Neural cell (in vitro differentiated cells): Measurements from ENCODE around the gene GTPBP1. TPM values are rescaled to one million over a fixed set of nuclear protein-coding genes. Genes with fewer than 3 reads are reported as not detected.

Experiments used
- H2AFZ ChIP-seq: fragments of 200-600, 300-800 bp; sonication (generic), shearing (Covaris generic); 2 replicates; pipeline ENCODE4 v1.6.0; 2014; ENCODE audit warnings: low read depth, mild to moderate bottlenecking, antibody characterized with exemption, low read length, moderate library complexity
- H3F3A ChIP-seq: fragments of 200-600 bp; shearing (Covaris generic); 2 replicates; pipeline ENCODE4 v1.6.1; 2016; ENCODE audit warnings: mild to moderate bottlenecking, moderate library complexity, mixed read lengths, antibody characterized with exemption, low read length; ENCODE audit not compliant: insufficient read depth, poor library complexity, severe bottlenecking
- H3K27ac ChIP-seq: fragments of 200-600, 300-800 bp; sonication (generic), shearing (Covaris generic); 2 replicates; pipeline ENCODE4 v1.5.1; 2014; ENCODE audit warnings: mild to moderate bottlenecking, low read length, moderate library complexity
- H3K27me3 ChIP-seq: fragments of 300-800, 200-600 bp; sonication (generic), shearing (Covaris generic); 2 replicates; pipeline ENCODE4 v1.6.0; 2014; ENCODE audit warnings: mild to moderate bottlenecking, low read depth, low read length, moderate library complexity; ENCODE audit not compliant: insufficient read depth
- H3K36me3 ChIP-seq: fragments of 300-800, 200-600 bp; sonication (generic), shearing (Covaris generic); 2 replicates; pipeline ENCODE4 v1.5.1; 2014; ENCODE audit warnings: mild to moderate bottlenecking, antibody characterized with exemption, low read length, moderate library complexity; ENCODE audit not compliant: insufficient read depth
- H3K4me2 ChIP-seq: fragments of 300-800, 200-600 bp; sonication (generic), shearing (Covaris generic); 2 replicates; pipeline ENCODE4 v1.6.0; 2014; ENCODE audit warnings: mild to moderate bottlenecking, low read length
- H3K4me3 ChIP-seq: fragments of 300-800, 200-600 bp; sonication (generic), shearing (Covaris generic); 2 replicates; pipeline ENCODE4 v1.5.1; 2014; ENCODE audit warnings: mild to moderate bottlenecking, low read length, moderate library complexity
- H3K79me2 ChIP-seq: fragments of 200-600 bp; shearing (Covaris generic); replicated peaks from 2 replicates; pipeline ENCODE4 v1.6.0; 2014; ENCODE audit warnings: mild to moderate bottlenecking, low read length, moderate library complexity; ENCODE audit not compliant: insufficient read depth
- H3K9ac ChIP-seq: fragments of 300-800, 200-600 bp; sonication (generic), shearing (Covaris generic); 2 replicates; pipeline ENCODE4 v1.6.1; 2016; ENCODE audit warnings: mild to moderate bottlenecking, low read length, mixed read lengths
- H3K9me2 ChIP-seq: fragments of 200-600 bp; shearing (Covaris generic); 2 replicates; pipeline ENCODE4 v1.6.1; 2016; ENCODE audit warnings: mild to moderate bottlenecking, low read length, mixed read lengths; ENCODE audit not compliant: insufficient read depth
- H3K9me3 ChIP-seq: fragments of 200-600, 300-800 bp; sonication (generic), shearing (Covaris generic); 2 replicates; pipeline ENCODE4 v1.6.1; 2016; ENCODE audit warnings: mild to moderate bottlenecking, mixed run types, low read length, moderate library complexity, mixed read lengths
- H4K20me1 ChIP-seq: fragments of 200-600 bp; shearing (Covaris generic); 2 replicates; pipeline ENCODE4 v1.6.1; 2016; ENCODE audit warnings: mild to moderate bottlenecking, mixed run types; ENCODE audit not compliant: insufficient read depth
- CTCF ChIP-seq: fragments of 450-650 bp; IDR thresholded peaks from 2 replicates; pipeline ENCODE4 v1.5.1; 2014; ENCODE audit warnings: antibody characterized with exemption, mild to moderate bottlenecking, moderate library complexity; ENCODE audit not compliant: poor library complexity, severe bottlenecking
- EP300 ChIP-seq: fragments of 450-650 bp; conservative IDR thresholded peaks from 2 replicates; pipeline ENCODE4 v1.6.1; 2014; ENCODE audit warnings: antibody characterized with exemption, mild to moderate bottlenecking, moderate library complexity; ENCODE audit not compliant: poor library complexity, severe bottlenecking
- EZH2 ChIP-seq: fragments of 200-600, 300-800 bp; shearing (Covaris generic), sonication (generic); IDR thresholded peaks from 2 replicates; pipeline ENCODE4 v1.6.1; 2014; ENCODE audit warnings: antibody characterized with exemption, low read length, borderline replicate concordance, mild to moderate bottlenecking; ENCODE audit not compliant: insufficient read depth, poor library complexity, severe bottlenecking
- MXI1 ChIP-seq: fragments of 450-650 bp; conservative IDR thresholded peaks from 2 replicates; pipeline ENCODE4 v1.6.1; 2014; ENCODE audit warnings: antibody characterized with exemption, mild to moderate bottlenecking; ENCODE audit not compliant: poor library complexity, severe bottlenecking
- POLR2AphosphoS5 ChIP-seq: IDR thresholded peaks from 2 replicates; pipeline ENCODE4 v1.6.1; 2012
- RAD21 ChIP-seq: fragments of 450-650 bp; conservative IDR thresholded peaks from 2 replicates; pipeline ENCODE4 v1.6.1; 2014; ENCODE audit warnings: antibody characterized with exemption, mild to moderate bottlenecking, moderate library complexity
- REST ChIP-seq: IDR thresholded peaks from 2 replicates; pipeline ENCODE4 v1.6.1; 2012; ENCODE audit warnings: borderline replicate concordance
- SMC3 ChIP-seq: fragments of 450-650 bp; conservative IDR thresholded peaks from 2 replicates; pipeline ENCODE4 v1.6.1; 2014; ENCODE audit warnings: antibody characterized with exemption, mild to moderate bottlenecking, moderate library complexity; ENCODE audit not compliant: poor library complexity
- TAF1 ChIP-seq: IDR thresholded peaks from 2 replicates; pipeline ENCODE4 v1.6.1; 2012; ENCODE audit warnings: low read depth
- polyA plus RNA-seq: library from polyadenylated mRNA; depleted of rRNA; stranded (reverse); fragments of >200 nt; gene quantifications from 2 replicates; pipeline ENCODE4 v1.2.3, GENCODE V29; 2014

GTPBP1 gene
- polyA plus RNA-seq, 1 donor from 2014 or later = 31.9 TPM

DNA sequence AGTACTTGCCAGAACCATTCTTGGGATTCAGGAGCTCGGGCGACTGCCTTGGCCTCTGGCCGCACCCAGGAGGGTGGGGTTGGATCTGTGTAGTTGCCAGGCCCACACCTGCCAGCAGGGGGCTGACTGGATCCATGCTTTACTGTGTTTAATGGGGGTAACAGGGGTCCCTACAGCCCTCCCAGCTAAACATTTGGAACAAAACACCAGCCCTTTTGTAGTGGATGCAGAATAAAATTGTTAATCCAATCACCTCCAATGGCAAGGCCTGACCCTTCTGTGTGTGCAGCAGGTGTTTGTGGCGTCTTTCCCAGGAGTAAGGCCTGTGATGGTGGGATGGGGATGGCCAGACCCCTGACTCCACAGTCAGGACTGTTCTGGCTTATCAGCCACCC, 27.6 kb downstream of the GTPBP1 start:
- TF ChIP-seq SMC3 (peak; percentile 57), EZH2 (no peak), MXI1 (no peak), EP300 (no peak), REST (no peak), CTCF (peak; percentile 68), TAF1 (no peak), RAD21 (peak; percentile 48)
- Histone ChIP-seq H3K9me2 (no peaks in the 10 kb centered on the region), H3F3A (no peaks in the 10 kb centered on the region), H3K27ac (no peak overlapping the region), H3K79me2 (no peaks in the 10 kb centered on the region), H2AFZ (no peak overlapping the region), H3K36me3 (no peaks in the 10 kb centered on the region), H3K4me3 (no peak overlapping the region), H3K9ac (no peak overlapping the region), H3K9me3 (no peaks in the 10 kb centered on the region), H3K4me2 (no peak overlapping the region), H4K20me1 (no peaks in the 10 kb centered on the region), H3K27me3 (no peaks in the 10 kb centered on the region)

DNA sequence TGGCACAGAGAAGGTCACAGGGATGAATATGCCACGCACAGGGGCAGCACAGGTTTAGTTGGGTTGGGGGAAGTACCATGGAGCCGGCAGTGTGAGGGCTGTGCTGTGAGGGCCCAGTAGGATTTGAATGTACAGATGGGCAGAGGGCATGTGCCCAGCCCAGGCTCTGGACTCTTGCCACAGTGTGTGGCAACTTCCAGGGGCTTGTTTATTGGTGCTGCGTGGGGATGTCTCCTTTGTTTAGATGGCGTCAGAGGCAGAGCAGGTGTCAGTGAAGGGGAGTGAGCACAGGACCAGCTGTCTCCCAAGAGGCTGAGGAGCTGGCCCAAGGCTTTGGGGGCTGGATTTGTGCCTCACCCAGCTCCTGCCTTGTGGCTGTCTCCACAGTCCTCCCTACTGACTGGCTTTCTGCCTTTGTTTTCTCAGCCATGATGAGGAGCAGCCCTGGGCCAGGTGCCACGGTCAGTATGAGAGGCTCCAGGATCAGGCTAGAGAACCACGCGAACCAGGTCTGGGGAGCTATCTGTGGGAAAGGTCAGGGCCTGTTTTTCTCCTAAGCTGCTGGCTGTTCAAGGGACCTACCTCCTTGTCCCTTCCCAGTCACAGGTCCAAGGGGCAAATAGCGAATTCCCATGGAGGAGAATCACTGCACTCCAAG, 28.1 kb downstream of the GTPBP1 start:
- Histone ChIP-seq H3K27me3 (no peaks in the 10 kb centered on the region), H3K9me3 (no peaks in the 10 kb centered on the region), H3K9me2 (no peaks in the 10 kb centered on the region), H2AFZ (no peak overlapping the region), H3K79me2 (no peaks in the 10 kb centered on the region), H3F3A (no peaks in the 10 kb centered on the region), H3K9ac (no peak overlapping the region), H3K4me3 (no peak overlapping the region), H3K4me2 (no peak overlapping the region), H4K20me1 (no peaks in the 10 kb centered on the region), H3K27ac (no peak overlapping the region), H3K36me3 (no peaks in the 10 kb centered on the region)
- no peak for TF ChIP-seq MXI1
- no peak for TF ChIP-seq EP300
- no peak for TF ChIP-seq REST
- no peak for TF ChIP-seq POLR2AphosphoS5
- no peak for TF ChIP-seq TAF1
- no peak for TF ChIP-seq EZH2
- TF ChIP-seq CTCF = no peak
- TF ChIP-seq SMC3 = no peak
- no peak for TF ChIP-seq RAD21
